ENCODE data around the gene CECR2. TPM values are rescaled to one million over a fixed set of nuclear protein-coding genes. Genes with fewer than 3 reads are reported as not detected.
"Not testable (repeated sequence)": the region's sequence is repeated elsewhere in the genome, so short reads cannot be mapped to it uniquely, and the experiment has no call there.

Gene CECR2
- total RNA-seq, 1 donor from 2014 or later = 0.11 TPM

DNA sequence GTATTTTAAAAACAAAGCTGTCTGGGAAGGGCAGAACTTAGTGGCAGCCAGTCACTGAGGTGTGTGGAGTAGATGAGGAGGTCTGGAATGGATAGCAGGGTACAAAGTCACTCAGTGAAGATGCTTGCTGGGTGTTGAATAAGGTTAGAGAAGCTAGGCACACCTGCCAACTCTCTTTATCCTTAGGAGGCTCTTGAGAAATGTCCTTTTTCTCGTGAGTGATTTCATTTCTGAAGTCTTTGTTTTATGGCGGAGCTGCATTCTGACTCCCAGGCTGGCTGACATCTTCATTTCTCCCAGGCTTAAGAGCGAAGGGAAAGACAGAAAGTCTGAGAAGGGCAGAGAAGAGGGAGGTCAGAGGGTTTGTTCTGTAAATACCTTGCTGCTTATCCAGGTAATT is 31.0 kb downstream of the CECR2 start:
- intact Hi-C loops (cut with micrococcal nuclease) = no loop called here

- intact Hi-C loops (cut with micrococcal nuclease) = no loop called here
Measured at GRCh38 chr22:17401728-17402127, 32.5 kb downstream of the CECR2 start.

GRCh38 chr22:17402293-17402692 is 33.0 kb downstream of the CECR2 start:
- intact Hi-C loops (cut with micrococcal nuclease) = no loop called here

DNA sequence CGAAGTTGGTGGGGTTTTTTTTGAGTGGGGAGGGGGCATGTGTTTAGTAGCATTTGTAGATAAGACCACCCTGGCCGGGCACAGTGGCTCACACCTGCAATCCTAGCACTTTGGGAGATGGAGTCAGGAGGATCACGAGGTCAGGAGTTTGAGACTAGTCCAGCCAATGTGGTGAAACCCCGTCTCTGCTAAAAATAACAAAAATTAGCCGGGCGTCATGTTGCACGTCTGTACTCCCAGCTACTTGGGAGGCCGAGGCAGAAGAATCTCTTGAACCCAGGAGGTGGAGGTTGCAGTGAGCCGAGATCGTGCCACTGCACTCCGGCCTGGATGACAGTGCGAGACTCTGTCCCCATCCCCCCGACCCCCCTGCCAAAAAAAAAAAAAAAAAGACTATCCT is 34.6 kb downstream of the CECR2 start:
- intact Hi-C loops (cut with micrococcal nuclease) = no loop called here

DNA sequence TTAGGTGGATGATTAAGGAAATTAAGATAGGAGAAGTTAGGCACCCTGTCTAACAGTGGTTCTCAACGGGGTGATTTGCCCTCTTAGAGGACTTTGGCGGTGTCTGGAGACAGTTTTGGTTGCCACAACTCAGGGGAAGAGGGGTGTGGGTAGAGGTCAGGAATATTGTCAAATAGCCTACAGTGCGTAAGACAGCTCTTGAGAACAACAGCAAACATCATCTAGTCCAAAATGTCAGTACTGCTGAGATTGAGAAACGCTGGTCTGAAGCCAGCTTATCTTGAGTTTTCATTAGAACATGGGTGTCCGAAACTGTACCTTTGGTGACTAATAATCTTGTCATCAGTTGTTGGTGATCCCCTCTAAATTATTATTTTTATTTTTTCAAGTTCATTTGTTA is 38.4 kb downstream of the CECR2 start:
- intact Hi-C loops (cut with micrococcal nuclease) = no loop called here

DNA sequence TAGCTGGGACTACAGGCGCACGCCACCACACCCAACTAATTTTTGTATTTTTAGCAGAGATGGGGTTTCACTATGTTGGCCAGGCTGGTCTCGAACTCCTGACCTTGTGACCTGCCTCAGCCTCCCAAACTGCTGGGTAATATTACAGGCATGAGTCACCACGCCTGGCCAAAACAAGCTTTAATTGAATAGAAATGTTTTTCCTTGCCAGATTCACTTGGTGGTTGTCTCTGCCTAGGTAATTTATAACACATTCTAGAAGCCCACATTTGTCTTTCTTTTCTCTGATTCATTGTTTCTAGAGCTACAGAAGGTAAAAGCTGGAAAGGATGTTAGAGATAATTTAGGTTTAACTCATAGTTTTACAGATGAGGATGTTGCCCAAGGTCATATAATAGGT is 41.3 kb downstream of the CECR2 start:
- intact Hi-C loops (cut with micrococcal nuclease) = no loop called here

DNA sequence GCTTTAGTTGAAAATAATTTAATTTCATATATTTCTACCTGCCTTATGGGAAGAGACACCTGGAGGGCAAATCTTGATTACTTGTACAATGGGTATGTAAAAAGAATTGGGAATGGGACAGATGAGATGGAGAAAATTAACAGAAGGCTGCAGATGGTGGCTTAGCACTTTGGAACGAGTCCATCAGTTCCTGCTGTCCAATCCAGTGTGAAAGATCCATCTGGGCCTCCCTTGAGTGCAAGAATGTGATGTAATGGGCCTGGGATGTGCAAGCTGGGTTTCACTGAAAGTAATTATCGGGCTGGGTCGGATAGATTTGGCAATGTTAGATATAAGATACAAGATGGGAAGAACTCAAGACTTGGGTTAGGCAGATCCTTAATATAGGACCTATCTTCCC is 42.0 kb downstream of the CECR2 start:
- intact Hi-C loops (cut with micrococcal nuclease) = no loop called here

DNA sequence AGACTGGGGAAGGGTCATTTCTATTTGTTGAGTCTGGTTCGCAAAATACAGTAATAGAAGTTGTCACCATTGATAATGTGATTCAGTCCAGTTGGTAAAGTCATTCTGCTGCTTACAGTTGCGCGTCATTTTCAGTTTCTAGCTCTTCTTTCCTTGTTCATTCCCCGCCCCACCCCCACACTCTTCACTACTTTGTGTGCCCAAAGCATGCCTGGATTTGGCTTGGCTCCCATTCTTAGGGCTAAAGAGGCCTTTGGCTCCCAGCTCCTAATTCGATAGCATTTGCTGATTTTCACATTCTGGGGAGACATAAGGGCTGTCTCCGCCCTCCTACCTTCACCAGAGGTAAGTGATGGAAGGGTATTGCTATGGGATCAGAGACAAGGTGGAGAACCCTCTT is 43.0 kb downstream of the CECR2 start:
- intact Hi-C loops (cut with micrococcal nuclease) = no loop called here

DNA sequence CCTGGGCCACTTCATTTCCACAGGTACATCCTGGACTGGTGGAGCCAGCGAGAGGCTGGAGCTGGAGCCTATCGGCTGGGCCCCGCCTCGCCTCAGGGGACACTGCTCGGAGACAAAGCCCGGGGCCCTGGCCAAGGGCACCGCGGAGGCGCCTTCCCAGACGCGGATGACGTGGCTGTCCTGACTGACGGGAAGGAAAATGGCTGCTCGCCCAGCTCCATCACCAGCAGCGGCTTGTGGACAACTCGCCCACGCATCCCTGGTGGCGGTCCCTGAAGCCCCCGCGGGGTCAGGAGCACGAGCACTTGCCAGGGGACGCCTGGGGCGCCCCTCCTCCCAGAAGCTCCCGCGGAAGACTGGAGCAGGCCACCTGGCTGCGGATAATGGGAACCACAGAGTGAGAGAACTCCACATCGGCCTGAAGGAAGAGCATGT is 49.6 kb downstream of the CECR2 start:
- intact Hi-C loops (cut with micrococcal nuclease) = no loop called here

GRCh38 chr22:17419348-17419747 is 50.1 kb downstream of the CECR2 start:
- intact Hi-C loops (cut with micrococcal nuclease) = no loop called here

DNA sequence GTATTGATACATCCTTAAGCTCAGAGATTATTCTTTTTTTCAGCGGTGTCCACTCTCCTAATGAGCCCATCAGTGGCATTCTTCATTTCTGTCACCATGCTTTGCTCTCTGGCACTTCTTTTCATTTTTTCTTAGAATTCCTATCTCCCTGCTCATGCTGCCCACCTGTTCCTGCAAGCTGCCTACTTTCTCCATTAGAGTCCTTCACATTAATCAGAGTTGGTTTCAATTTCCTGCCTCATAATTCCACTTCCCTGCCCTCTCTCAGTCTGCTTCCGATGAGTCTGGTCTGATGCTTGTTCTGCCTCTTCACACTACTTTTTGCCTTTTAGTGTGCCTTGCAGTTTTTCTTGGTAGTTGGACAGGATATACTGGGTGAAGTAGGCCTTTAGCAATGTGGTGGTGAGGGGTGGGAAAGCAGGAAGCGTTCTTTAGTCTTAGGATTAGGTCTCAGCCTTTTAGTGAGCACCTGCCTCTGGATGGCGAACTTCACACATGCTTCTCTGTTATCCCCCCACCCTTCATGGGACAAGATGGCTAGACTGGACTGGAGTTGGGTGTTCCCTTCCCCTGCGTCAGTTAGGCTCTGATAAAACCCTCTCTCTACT is 53.6 kb downstream of the CECR2 start:
- intact Hi-C loops (cut with micrococcal nuclease) = no loop called here

DNA sequence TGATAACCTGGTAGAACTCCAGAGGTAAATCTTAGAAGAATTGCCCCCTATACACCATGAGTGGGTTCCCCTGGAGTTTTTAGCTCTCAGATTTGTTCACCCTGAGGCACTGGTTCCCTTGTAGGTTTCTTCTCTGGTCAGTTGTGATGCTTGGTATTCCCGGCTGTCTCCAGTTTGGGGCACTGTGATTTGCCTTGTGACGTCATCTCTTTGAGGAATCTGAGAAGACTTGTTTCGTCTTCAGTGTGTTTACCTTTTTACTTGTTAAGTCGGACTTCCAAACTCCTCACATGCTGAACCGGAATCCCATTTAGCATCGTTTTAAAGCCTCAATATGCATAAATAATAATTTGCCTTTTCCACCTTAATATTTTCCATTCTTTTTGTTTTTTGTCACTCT is 54.4 kb downstream of the CECR2 start:
- intact Hi-C loops (cut with micrococcal nuclease) = no loop called here

GRCh38 chr22:17427528-17427927 is 58.3 kb downstream of the CECR2 start:
- intact Hi-C loops (cut with micrococcal nuclease) = not testable (repeated sequence)

- intact Hi-C loops (cut with micrococcal nuclease) = no loop called here
Measured at GRCh38 chr22:17429516-17429915, 60.3 kb downstream of the CECR2 start.

- intact Hi-C loops (cut with micrococcal nuclease) = no loop called here
Measured at GRCh38 chr22:17430412-17430811, 61.2 kb downstream of the CECR2 start.

- intact Hi-C loops (cut with micrococcal nuclease) = no loop called here
Measured at GRCh38 chr22:17431179-17431578, 61.9 kb downstream of the CECR2 start.

DNA sequence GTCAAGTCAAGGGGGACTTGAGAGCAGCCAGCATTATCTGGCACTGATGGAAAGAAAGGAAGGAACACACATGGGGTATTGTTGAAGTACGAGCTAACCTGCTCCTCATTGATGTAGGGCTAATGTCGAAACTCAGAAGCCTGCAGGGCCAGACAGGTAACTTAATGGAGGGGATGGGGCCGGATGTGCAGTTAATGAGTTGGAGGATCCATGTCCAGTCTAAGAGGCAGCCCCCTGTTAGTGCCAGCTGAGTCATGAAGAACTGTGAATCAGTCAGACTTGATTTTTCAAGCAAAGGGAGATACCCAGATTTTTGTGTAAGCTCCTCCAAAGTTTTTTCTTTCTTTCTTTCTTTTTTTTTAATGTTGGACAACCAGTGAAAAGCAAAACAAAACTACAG is 65.6 kb downstream of the CECR2 start:
- intact Hi-C loops (cut with micrococcal nuclease) = no loop called here

DNA sequence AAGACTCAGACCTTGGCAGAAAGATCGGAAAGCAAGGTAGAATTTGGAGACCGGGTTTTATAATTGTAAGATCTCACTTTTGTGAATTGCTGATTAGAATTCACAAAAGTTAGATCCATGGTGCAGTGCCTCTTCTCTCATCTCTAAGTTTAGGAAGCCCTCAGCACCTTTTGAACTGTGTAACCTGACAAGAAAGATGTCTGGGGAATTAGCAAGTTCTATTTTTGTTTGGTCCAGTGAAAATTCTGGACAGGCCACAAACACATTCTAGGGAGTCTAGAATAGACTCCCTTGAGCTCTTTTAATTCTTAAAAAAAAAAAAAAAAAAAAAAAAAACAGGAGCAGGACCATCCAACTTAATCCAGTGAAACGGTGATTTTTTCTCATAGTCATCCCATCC is 66.1 kb downstream of the CECR2 start:
- intact Hi-C loops (cut with micrococcal nuclease) = no loop called here

DNA sequence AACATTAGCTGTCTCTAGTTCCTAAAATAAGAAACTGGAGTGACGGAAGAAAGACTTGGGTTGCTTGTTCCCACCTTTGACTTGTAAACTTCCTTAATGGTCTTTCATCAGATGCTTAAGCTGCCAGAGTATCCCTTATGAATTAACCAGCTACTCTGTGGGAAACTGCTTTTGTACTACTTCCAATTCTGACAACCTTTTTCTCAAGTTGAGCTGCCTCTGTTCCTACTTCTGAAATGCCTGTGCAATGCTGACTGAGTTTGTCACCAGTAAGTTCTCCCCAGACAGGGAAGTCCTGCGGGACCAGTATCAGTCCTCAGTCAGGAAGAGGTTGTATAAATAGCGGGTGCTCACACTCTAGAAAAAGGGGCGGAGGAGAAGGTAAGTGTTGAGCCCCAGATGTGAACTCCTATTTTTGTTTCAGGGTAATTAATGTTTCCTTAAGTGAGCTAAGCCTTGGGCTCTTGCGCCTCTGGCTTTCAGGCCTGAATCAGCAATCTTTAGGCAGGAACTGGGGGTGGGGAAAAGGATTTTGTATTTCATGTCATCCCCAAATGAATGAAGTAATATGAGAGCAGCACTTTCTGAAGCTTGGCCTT is 67.2 kb downstream of the CECR2 start:
- intact Hi-C loops (cut with micrococcal nuclease) = no loop called here

DNA sequence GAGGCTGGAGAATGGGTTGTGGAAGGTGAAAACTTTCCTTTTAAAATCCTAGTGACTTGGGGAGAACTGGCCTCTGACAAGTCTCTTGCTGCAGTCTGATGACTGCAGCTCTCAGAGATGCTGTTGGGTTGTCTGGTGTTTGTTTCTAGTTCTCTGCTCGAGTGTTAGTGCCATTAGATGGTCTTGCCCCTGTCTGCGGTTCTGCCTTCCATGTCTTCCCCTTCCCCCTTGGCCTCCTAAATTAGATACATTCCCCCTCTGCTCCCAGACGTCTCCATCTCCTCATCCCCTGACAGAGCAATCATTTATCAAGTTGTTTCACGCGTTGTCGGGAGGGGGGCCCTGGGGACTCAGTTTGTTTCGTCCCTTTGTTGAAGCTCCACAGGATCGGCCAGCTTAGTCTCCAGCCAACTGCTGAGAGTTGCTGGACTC is 67.7 kb downstream of the CECR2 start:
- intact Hi-C loops (cut with micrococcal nuclease) = no loop called here

- intact Hi-C loops (cut with micrococcal nuclease) = no loop called here
Measured at GRCh38 chr22:17438026-17438425, 68.8 kb downstream of the CECR2 start.

DNA sequence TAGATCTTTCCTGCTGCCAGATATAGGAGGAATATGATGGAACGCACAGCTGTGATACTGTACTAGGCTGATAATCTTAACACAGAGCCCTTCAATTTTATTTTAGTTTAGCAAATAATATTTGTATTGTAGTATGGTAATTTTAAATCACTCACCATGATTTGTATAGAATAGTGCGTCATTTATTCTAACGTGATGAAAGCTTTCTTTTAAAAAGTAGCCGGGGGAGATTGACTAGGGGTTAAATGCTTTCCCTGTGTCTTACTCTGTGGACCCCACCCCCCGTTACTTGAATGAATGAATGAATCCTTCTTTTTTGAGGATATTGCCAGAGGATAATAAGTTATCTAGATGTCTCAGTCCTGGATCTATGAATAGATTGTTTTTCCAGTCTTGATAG is 72.1 kb downstream of the CECR2 start:
- intact Hi-C loops (cut with micrococcal nuclease) = no loop called here

GRCh38 chr22:17443405-17444203 is 74.3 kb downstream of the CECR2 start:
- intact Hi-C loops (cut with micrococcal nuclease) = no loop called here

All from T-helper 2 cell treated with Interferon-gamma antibody and Interleukin-4, amounts not matched to agents 100 ng/mL and 5 ng/mL, for 36 hours (primary cell).